GM12873 (cell line): ENCODE measurements around the gene CDH23.

Experiments used
- TF ChIP-seq, protein P1 (sequence below): IDR thresholded peaks from 2 replicates; pipeline ENCODE4 v1.5.1; 2012; ENCODE audit warnings: low read depth, mild to moderate bottlenecking, moderate library complexity, low read length, control low read depth; ENCODE audit not compliant: insufficient read depth; ENCODE audit errors: missing control alignments

CDH23 gene

GRCh38 chr10:71402005-71402404 lies 5.3 kb downstream of the CDH23 start:
- TF ChIP-seq, protein P1, sequence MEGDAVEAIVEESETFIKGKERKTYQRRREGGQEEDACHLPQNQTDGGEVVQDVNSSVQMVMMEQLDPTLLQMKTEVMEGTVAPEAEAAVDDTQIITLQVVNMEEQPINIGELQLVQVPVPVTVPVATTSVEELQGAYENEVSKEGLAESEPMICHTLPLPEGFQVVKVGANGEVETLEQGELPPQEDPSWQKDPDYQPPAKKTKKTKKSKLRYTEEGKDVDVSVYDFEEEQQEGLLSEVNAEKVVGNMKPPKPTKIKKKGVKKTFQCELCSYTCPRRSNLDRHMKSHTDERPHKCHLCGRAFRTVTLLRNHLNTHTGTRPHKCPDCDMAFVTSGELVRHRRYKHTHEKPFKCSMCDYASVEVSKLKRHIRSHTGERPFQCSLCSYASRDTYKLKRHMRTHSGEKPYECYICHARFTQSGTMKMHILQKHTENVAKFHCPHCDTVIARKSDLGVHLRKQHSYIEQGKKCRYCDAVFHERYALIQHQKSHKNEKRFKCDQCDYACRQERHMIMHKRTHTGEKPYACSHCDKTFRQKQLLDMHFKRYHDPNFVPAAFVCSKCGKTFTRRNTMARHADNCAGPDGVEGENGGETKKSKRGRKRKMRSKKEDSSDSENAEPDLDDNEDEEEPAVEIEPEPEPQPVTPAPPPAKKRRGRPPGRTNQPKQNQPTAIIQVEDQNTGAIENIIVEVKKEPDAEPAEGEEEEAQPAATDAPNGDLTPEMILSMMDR: no peak

GRCh38 chr10:71404503-71405295 lies 8.0 kb downstream of the CDH23 start:
- TF ChIP-seq, protein P1: no peak

DNA sequence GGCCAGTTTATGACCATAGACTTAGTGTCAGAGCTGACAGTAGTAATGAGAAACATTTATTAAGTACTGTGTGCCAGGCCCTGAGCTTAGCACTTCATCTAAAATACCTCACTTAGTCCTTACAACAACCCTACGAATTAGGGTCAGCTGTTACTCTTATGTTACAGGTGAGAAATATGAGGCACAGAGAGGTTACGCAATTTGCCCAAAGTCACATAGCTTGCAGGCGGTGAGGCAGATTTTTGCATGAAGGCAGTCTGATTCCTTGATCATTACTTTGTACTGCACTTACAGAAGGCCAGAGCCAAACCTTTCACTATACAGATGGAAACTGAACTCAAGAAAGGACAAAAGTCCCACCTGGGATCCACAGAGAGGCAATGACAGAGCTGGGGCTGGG lies 10.2 kb downstream of the CDH23 start:
- TF ChIP-seq, protein P1: no peak

DNA sequence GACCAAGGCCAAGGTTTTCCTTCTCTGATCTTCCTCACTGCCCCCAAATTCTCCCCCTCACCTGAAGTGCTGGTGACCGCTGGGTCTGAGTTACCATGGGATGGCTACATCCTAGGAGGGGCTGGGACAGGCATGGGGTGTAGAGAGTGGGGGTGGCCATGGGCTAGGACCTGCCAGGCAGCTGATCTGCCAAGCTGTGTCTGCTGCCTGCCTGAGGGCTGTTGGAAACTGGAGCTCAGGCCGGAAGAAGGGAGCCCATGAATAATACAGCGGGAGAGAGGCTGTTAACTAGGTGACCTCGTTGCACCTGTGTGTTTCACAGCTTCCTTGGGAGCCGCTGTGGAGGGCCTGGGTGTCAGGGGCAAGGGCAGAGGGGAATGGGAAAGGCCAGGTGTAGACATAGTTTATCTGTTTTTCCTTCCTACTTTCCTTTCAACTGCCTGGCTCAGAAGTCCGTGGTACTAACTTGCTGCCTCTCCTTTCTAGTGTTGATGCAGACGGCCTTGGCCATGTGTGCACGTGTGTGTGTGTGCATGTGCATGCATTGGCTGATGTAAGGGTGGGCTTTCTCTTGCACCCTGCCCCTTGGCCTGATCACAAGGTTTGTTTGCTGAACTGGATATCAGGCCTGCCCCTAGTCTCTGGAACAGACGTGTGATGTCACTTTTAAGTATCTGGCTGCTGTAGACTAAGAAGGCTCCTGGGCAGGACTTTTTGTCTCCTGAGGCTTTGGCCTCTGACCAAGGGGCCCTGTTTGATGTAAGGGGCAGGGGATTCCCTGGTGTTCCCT lies 11.9 kb downstream of the CDH23 start:
- TF ChIP-seq, protein P1: no peak

DNA sequence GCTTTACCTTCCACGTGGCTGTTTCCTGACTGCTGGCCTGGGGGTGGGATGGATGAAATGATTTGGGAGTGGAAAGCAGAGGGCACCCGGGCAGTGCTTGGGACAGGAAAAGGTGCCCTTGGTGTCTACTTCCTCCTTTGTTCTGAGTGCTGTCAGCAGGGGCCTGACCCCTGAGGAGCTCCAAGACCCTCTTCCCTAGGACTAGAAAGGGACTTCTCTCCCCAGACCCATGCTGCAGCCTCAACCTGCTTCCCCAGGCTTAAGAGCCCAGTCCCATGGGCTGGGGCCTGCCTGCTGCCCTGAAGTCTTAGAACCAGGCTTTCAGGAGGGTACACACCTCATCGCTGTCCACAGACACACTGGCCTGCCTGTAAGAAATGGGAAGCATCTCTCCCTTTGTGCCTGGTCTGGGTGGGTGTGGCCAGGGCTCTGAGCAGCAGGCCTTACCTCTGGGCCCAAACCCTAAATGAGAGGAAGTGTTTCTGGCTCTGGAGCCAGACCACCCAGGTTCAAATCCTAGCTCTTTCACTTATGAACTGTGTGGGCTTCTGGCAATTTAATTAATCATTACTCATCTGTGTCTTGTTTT lies 12.9 kb downstream of the CDH23 start:
- TF ChIP-seq, protein P1: no peak

DNA sequence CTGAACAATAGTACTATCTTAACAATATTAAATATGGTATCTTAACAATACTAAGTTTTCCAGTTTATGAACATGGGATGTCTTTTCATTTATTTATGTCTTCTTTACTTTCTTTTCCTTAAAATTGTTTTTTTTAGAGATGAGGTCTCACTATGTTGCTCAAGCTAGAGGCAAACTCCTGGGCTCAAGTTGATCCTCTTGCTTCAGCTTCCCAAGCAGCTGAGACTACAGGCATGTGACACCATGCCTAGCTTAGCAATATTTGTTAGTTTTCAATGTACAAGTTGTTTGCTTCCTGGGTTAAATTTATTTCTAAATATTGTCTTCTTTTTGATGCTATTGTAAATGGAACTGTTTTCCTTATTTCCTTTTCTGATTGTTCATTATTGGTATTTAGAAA lies 16.9 kb downstream of the CDH23 start:
- TF ChIP-seq, protein P1: no peak

DNA sequence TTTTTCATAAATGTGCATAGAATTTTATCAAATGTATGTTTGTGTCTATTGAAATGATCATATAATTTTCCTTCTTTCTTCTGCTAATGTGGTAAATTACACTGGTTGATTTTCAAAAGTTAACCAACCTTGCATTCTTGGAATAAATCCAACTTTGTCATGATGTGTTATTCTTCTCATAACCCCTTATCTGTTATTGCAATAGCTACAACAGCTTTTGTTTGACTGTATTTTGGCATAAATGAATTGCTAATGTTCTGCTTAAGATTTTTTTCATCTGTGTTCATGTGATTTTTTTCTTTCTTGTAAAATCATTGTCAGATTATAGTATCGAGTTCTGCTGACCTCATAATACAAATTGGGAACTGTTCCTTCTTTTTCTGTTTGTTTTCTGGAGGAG lies 17.6 kb downstream of the CDH23 start:
- TF ChIP-seq, protein P1: no peak
